GM12864 (cell line): ENCODE data around the gene BTAF1.

ENCODE experiments used
- DNase-seq: peaks from one replicate; pipeline ENCODE4 v3.0.0-alpha.2; 2011; ENCODE audit warnings: low read depth
- H3K4me3 ChIP-seq: 2 replicates; pipeline ENCODE4 v1.5.1; 2011; ENCODE audit warnings: mild to moderate bottlenecking, low read depth, low read length, control low read depth
- CTCF ChIP-seq: IDR thresholded peaks from 2 replicates; pipeline ENCODE4 v1.5.1; 2011; ENCODE audit warnings: low read depth, mild to moderate bottlenecking, moderate library complexity, low read length, control low read depth, inconsistent platforms; ENCODE audit errors: missing control alignments

The BTAF1 gene

DNA sequence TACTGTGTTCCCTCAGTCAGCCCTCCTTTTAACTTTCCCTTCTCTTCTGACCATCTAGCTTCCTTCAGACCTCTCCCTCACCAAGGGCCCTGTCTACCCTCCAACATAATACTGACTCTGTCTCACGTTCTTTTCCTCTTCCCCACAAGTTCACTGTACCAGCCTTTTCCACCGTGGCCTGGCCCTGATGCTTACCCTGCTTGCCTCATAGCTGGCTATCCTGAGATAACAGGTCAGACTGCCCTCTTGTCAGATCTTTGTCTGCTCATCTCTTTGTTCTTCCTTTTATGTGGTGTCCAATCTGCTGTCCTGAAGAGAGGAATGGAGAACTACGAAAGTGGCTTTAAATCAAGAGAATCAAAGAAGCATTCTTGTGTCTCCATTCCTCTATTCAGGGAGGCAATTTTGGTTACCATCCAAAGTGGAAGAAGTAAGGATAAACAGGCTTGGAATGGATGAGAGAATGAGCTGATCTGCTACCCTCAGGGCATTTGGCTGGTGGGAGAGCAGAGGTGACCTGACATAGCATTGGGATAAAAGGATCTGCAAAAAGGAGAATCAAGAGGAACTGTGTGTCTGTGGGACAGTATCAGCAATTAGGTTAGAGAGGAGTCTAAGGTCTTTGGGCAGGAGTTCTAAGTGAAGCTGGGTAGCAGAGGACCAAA lies 8.1 kb downstream of the BTAF1 start:
- no peak for DNase-seq
- H3K4me3 ChIP-seq, result no peak overlapping the region
- TF ChIP-seq CTCF, result no peak

DNA sequence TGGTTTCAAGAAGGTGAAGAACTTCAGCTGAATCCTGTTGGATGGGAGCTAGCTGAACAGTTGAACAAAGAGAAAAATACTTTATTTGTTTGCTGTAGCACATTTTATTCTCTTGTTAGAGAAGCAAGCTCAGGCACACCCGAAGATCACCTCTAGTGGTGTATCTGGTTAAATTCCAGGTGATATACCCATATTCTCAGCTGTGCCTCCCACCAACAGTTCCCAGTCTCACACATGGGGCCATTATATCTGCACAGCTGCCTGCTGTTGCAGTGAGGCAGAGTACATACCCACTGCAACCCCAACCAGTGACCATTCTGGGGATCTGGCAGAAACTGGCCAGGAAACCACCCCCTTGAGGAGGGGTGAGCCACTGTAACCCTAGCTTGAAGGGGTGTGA lies 9.2 kb downstream of the BTAF1 start:
- DNase-seq, result no peak
- no peak for TF ChIP-seq CTCF
- no peak overlapping the region for H3K4me3 ChIP-seq

DNA sequence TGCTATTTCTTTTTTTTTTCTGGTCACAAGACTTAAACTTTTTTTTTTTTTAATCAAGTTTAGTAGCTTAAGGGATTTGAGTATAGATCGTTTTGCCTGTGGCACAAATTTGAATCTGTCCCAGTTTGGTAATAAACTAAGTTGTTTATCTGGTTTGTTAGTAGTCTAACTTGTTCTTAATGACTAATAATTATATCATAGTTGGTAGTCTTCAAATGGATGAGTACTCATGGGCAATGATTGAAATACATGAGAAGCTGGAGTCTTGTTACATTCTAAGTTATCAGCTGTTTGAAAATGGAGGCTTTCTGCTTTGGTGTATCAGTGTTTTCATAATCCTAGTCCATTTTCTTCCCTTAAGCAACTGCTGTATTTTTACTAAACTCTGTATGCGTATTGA lies 12.3 kb downstream of the BTAF1 start:
- DNase-seq, result no peak
- no peak for TF ChIP-seq CTCF
- no peak overlapping the region for H3K4me3 ChIP-seq

GRCh38 chr10:91939653-91940052 lies 16.1 kb downstream of the BTAF1 start:
- TF ChIP-seq CTCF, result no peak
- no peak for DNase-seq
- H3K4me3 ChIP-seq, result no peak overlapping the region

DNA sequence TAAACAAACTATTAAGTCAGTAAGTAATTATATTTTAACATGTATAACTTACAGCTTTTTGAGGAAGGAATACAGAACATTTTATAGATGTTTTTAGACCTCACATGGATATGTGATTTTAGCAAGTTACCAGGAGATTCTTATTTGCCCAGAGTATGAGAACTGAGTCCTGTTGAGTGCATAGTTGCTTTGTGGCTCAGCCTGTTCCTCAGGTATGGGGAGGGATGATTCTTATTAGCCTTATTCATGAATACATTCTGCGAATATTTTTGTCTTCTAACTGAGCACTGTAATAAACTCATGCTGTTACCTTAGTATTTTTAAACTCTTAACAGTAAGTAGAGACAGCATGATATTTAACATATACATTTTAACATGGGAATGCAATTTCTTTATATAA lies 17.9 kb downstream of the BTAF1 start:
- H3K4me3 ChIP-seq, result no peak overlapping the region
- no peak for TF ChIP-seq CTCF
- no peak for DNase-seq

- no peak for TF ChIP-seq CTCF
- H3K4me3 ChIP-seq, result no peak overlapping the region
- no peak for DNase-seq
Observed at GRCh38 chr10:91944880-91945630, 21.5 kb downstream of the BTAF1 start.
